Gastrocnemius medialis (tissue), 4 donors: ENCODE data around the gene CYTIP.

Experiments
- CTCF ChIP-seq, 5 experiments: fragments of 450-650 bp in 3 of 5; fragments of 200-600 bp in 2 of 5; sonication (generic) in 2 of 5; IDR thresholded peaks in 4 of 5; conservative IDR thresholded peaks in 1 of 5; 1 replicate in 4 of 5; 2 replicates in 1 of 5; pipeline ENCODE4 v1.5.1; 2016 to 2019; ENCODE audit warnings: antibody characterized with exemption in 5 of 5, mild to moderate bottlenecking in 3 of 5, moderate library complexity in 3 of 5
- POLR2A ChIP-seq, 2 donors: fragments of 450-650 bp; IDR thresholded peaks; one replicate each; pipeline ENCODE4 v1.6.1; 2017; ENCODE audit warnings: antibody characterized with exemption in 2 of 2, mild to moderate bottlenecking in 2 of 2, moderate library complexity in 2 of 2

- TF ChIP-seq POLR2A (IDR thresholded peaks at IDR 0.05) = no peak
- no peak for TF ChIP-seq CTCF (IDR thresholded peaks at IDR 0.05 in 4 of 5, conservative IDR thresholded peaks at IDR 0.05 in 1 of 5)
Measured at GRCh38 chr2:157475722-157476390, 32.0 kb upstream of the CYTIP start.
